HepG2 (cell line): ENCODE results near the gene NT5C1B. TPM values are rescaled to one million over a fixed set of nuclear protein-coding genes. Genes with fewer than 3 reads are reported as not detected.

Experiments
- CREM ChIP-seq, 2 experiments: sonication (generic) in 1 of 2; formaldehyde crosslinking in 1 of 2; IDR thresholded peaks; 2 replicates each; pipeline versions ENCODE4 v1.4.0 to v1.6.1; 2016 to 2020; ENCODE audit warnings: antibody characterized with exemption in 1 of 2, mild to moderate bottlenecking in 1 of 2, missing genetic modification reagents in 1 of 2
- FIP1L1 ChIP-seq: fragments of 200-400 bp; formaldehyde crosslinking; IDR thresholded peaks from 2 replicates; pipeline ENCODE4 v1.6.1; 2018; ENCODE audit warnings: low read depth, mild to moderate bottlenecking, low read length, moderate library complexity, borderline replicate concordance; ENCODE audit not compliant: insufficient read depth
- GABPB1 ChIP-seq: IDR thresholded peaks from 2 replicates; pipeline ENCODE4 v1.6.1; 2016; ENCODE audit warnings: mild to moderate bottlenecking, missing genetic modification reagents, moderate library complexity, missing compliant biosample characterization
- MLLT10 ChIP-seq: sonication (generic); formaldehyde crosslinking; IDR thresholded peaks from 2 replicates; pipeline ENCODE4 v1.4.0; 2020; ENCODE audit warnings: missing genetic modification reagents
- NFYC ChIP-seq: IDR thresholded peaks from 2 replicates; pipeline ENCODE4 v1.6.1; 2016; ENCODE audit warnings: missing genetic modification reagents, missing compliant biosample characterization
- NKX3-1 ChIP-seq: sonication (generic); formaldehyde crosslinking; IDR thresholded peaks from 2 replicates; pipeline ENCODE4 v1.5.0; 2020; ENCODE audit warnings: missing genetic modification reagents
- POLR2AphosphoS5 ChIP-seq: IDR thresholded peaks from 2 replicates; pipeline ENCODE4 v1.6.1; 2012; ENCODE audit warnings: low read depth, low read length
- RELA ChIP-seq: sonication (generic); formaldehyde crosslinking; IDR thresholded peaks from 2 replicates; pipeline ENCODE4 v1.4.0; 2020; ENCODE audit warnings: missing genetic modification reagents
- SRSF4 ChIP-seq: fragments of 200-400 bp; formaldehyde crosslinking; IDR thresholded peaks from one replicate; pipeline ENCODE4 v1.6.1; 2018; ENCODE audit warnings: mild to moderate bottlenecking, low read depth, low read length, moderate library complexity; ENCODE audit not compliant: poor library complexity, severe bottlenecking
- TOPORS ChIP-seq: sonication (generic); formaldehyde crosslinking; IDR thresholded peaks from 2 replicates; pipeline ENCODE4 v1.8.0; 2023; ENCODE audit warnings: mild to moderate bottlenecking, missing genetic modification reagents
- U2AF1 ChIP-seq: fragments of 200-400 bp; formaldehyde crosslinking; optimal IDR thresholded peaks from 2 replicates; pipeline ENCODE3; 2017; ENCODE audit warnings: mild to moderate bottlenecking, low read depth, low read length
- ZBTB7B ChIP-seq: sonication (generic); formaldehyde crosslinking; IDR thresholded peaks from 2 replicates; pipeline ENCODE4 v1.4.0; 2020; ENCODE audit warnings: missing genetic modification reagents
- ZFP36L1 ChIP-seq: sonication (generic); formaldehyde crosslinking; IDR thresholded peaks from 2 replicates; pipeline ENCODE4 v1.8.0; 2022; ENCODE audit warnings: mild to moderate bottlenecking, missing genetic modification reagents, moderate library complexity
- ZFP41 ChIP-seq: sonication (generic); formaldehyde crosslinking; IDR thresholded peaks from 2 replicates; pipeline ENCODE4 v1.4.0; 2020; ENCODE audit warnings: mild to moderate bottlenecking, missing genetic modification reagents, borderline replicate concordance
- ZNF207 ChIP-seq: fragments of 450-650 bp; IDR thresholded peaks from 2 replicates; pipeline ENCODE4 v1.6.1; 2016; ENCODE audit warnings: antibody characterized with exemption, borderline replicate concordance
- ZNF468 ChIP-seq: sonication (generic); formaldehyde crosslinking; IDR thresholded peaks from 2 replicates; pipeline ENCODE4 v1.8.0; 2022; ENCODE audit warnings: mild to moderate bottlenecking, moderate library complexity, missing genetic modification reagents
- ZNF7 ChIP-seq: IDR thresholded peaks from 2 replicates; pipeline ENCODE4 v1.6.1; 2016; ENCODE audit warnings: missing biosample characterization, missing genetic modification reagents
- ZNF816 ChIP-seq: sonication (generic); formaldehyde crosslinking; IDR thresholded peaks from 2 replicates; pipeline ENCODE4 v1.8.0; 2022; ENCODE audit warnings: missing genetic modification reagents, mild to moderate bottlenecking, borderline replicate concordance
- ZSCAN12 ChIP-seq: sonication (generic); formaldehyde crosslinking; IDR thresholded peaks from 2 replicates; pipeline ENCODE4 v1.9.0; 2021; ENCODE audit warnings: mild to moderate bottlenecking, missing genetic modification reagents
- polyA plus RNA-seq, 8 experiments: library from polyadenylated mRNA; depleted of rRNA in 3 of 8; stranded (reverse) in 7 of 8; unstranded in 1 of 8; fragments of >200 nt; fragmentation: Illumina TruSeq in 4 of 8; extraction: Trizol in 4 of 8; gene quantifications; 2 replicates each; pipeline versions ENCODE4 v1.2.1 to v1.2.3, GENCODE V29; 2011 to 2016; ENCODE audit warnings: low read depth in 4 of 8, missing spikeins in 1 of 8, mixed read lengths in 1 of 8; ENCODE audit not compliant: insufficient read depth in 1 of 8
- total RNA-seq, 5 experiments: library from RNA; depleted of rRNA; stranded (reverse); fragments of >200 nt; fragmentation: Illumina TruSeq; extraction: Trizol; gene quantifications; 2 replicates each; pipeline ENCODE4 v1.2.3, GENCODE V29; 2016; ENCODE audit warnings: low read depth in 1 of 5
- TF ChIP-seq, protein P1 (sequence below): sonication (generic); formaldehyde crosslinking; IDR thresholded peaks from 2 replicates; pipeline ENCODE4 v1.4.0; 2020; ENCODE audit warnings: missing genetic modification reagents
- TF ChIP-seq, protein P2 (sequence below): IDR thresholded peaks from 2 replicates; pipeline ENCODE4 v1.6.1; 2016; ENCODE audit warnings: mild to moderate bottlenecking
- TF ChIP-seq, protein P3 (sequence below): sonication (generic); formaldehyde crosslinking; IDR thresholded peaks from 2 replicates; pipeline ENCODE4 v1.8.1; 2023; ENCODE audit warnings: mild to moderate bottlenecking, missing genetic modification reagents, borderline replicate concordance
- TF ChIP-seq, protein P4 (sequence below): sonication (generic); formaldehyde crosslinking; IDR thresholded peaks from 2 replicates; pipeline ENCODE4 v1.4.0; 2020; ENCODE audit warnings: missing genetic modification reagents

Gene NT5C1B
- total and polyA plus RNA-seq, 2 of the 13 experiments (the other 11 are each of a cell fraction or from before 2014, with no cell fraction given) = not detected

DNA sequence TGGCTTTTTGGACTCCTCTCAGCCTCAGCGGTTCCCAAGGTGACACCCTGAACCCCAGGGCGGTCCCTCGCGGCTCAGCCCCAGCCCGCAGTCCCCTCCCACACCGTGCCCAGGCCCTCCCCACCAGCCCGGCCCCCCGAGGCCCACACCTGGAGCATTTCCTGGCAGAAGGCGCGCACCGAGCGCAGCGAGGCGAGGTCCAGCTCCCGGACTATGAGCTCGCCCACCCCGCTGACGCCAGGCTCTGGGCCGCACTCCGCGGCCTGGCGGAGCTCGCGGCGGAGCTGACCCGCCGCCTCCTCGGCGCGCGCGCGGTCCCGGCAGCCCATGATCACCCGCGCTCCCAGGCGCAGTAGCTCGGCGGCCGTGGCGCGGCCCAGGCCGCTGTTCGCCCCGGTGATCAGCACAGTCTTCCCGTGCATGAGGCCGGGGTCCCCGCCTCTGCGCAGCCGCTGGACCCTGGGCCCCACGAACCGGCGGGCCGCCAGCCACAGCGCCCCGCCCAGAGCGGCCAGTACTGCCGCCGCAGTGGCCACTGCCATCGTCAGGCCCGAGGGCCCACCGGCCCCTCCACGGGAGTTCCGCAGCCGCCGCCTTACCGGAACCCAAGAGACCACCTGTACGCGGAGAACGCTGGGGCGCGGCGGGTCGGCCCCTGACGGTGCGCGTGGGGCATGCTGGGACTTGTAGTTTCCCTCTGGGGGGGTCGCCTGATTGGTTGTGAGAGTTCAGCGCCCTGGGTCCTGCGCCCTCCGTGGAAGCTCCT, 29.2 kb downstream of the NT5C1B start, which contains the start of gene RDH14 (continued):
- TF ChIP-seq, protein P1, sequence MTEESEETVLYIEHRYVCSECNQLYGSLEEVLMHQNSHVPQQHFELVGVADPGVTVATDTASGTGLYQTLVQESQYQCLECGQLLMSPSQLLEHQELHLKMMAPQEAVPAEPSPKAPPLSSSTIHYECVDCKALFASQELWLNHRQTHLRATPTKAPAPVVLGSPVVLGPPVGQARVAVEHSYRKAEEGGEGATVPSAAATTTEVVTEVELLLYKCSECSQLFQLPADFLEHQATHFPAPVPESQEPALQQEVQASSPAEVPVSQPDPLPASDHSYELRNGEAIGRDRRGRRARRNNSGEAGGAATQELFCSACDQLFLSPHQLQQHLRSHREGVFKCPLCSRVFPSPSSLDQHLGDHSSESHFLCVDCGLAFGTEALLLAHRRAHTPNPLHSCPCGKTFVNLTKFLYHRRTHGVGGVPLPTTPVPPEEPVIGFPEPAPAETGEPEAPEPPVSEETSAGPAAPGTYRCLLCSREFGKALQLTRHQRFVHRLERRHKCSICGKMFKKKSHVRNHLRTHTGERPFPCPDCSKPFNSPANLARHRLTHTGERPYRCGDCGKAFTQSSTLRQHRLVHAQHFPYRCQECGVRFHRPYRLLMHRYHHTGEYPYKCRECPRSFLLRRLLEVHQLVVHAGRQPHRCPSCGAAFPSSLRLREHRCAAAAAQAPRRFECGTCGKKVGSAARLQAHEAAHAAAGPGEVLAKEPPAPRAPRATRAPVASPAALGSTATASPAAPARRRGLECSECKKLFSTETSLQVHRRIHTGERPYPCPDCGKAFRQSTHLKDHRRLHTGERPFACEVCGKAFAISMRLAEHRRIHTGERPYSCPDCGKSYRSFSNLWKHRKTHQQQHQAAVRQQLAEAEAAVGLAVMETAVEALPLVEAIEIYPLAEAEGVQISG (CRISPR knock-in tag) = peak; percentile 93
- TF ChIP-seq MLLT10 (CRISPR knock-in tag) (no peak), CREM (IDR thresholded peaks at IDR 0.05) (peak; percentile 94), CREM (CRISPR knock-in tag; IDR thresholded peaks at IDR 0.05) (no peak), NKX3-1 (peak; percentile 39; the same call in 1 of the 2 replicates), ZNF7 (CRISPR knock-in tag) (0 out of 2 replicates have a peak, but pooled peaks have one; percentile 16), SRSF4 (no peak), ZBTB7B (CRISPR knock-in tag) (peak; percentile 98), ZSCAN12 (CRISPR knock-in tag) (no peak; the same call in 1 of the 2 replicates), FIP1L1 (no peak), RELA (CRISPR knock-in tag) (no peak), ZFP41 (CRISPR knock-in tag) (peak; percentile 47; the same call in 1 of the 2 replicates), U2AF1 (peak; percentile 86), ZFP36L1 (CRISPR knock-in tag) (no peak), ZNF468 (CRISPR knock-in tag) (peak; percentile 85; the same call in 1 of the 2 replicates), ZNF207 (no peak), POLR2AphosphoS5 (no peak), GABPB1 (CRISPR knock-in tag) (peak; percentile 94), ZNF816 (CRISPR knock-in tag) (peak; percentile 94; the same call in 1 of the 2 replicates), NFYC (CRISPR knock-in tag) (peak; percentile 90), TOPORS (CRISPR knock-in tag) (peak; percentile 91)
- TF ChIP-seq, protein P2, sequence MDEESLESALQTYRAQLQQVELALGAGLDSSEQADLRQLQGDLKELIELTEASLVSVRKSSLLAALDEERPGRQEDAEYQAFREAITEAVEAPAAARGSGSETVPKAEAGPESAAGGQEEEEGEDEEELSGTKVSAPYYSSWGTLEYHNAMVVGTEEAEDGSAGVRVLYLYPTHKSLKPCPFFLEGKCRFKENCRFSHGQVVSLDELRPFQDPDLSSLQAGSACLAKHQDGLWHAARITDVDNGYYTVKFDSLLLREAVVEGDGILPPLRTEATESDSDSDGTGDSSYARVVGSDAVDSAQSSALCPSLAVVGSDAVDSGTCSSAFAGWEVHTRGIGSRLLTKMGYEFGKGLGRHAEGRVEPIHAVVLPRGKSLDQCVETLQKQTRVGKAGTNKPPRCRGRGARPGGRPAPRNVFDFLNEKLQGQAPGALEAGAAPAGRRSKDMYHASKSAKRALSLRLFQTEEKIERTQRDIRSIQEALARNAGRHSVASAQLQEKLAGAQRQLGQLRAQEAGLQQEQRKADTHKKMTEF (CRISPR knock-in tag) = peak; percentile 93
- TF ChIP-seq, protein P3, sequence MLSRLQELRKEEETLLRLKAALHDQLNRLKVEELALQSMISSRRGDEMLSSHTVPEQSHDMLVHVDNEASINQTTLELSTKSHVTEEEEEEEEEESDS (CRISPR knock-in tag) = peak; percentile 96
- TF ChIP-seq, protein P4, sequence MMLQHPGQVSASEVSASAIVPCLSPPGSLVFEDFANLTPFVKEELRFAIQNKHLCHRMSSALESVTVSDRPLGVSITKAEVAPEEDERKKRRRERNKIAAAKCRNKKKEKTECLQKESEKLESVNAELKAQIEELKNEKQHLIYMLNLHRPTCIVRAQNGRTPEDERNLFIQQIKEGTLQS (CRISPR knock-in tag) = peak; percentile 62
